OCI-LY7 (cell line): ENCODE results near the gene CCL13. TPM values are rescaled to one million over a fixed set of nuclear protein-coding genes. Genes with fewer than 3 reads are reported as not detected.

Source experiments
- BruUV-seq: library from RNA; stranded (reverse); fragments of 400-500 nt; replicated peaks from 2 replicates; lab custom pipeline; 2021; lab: Mats Ljungman, UMichigan
- CTCF ChIA-PET: fragments of 300-600 bp; sonication (Branson Sonifier 250); formaldehyde crosslinking; loops from one replicate; lab custom pipeline; 2022; ENCODE audit warnings: antibody characterized with exemption; ENCODE audit not compliant: unreplicated experiment; lab: Charles Lee
- POLR2A ChIA-PET: fragments of 300-600 bp; sonication (Branson Sonifier 250); formaldehyde crosslinking; loops from one replicate; lab custom pipeline; 2022; ENCODE audit warnings: antibody characterized with exemption; lab: Charles Lee
- DNase-seq: peaks from one replicate; pipeline ENCODE4 v3.0.0-alpha.2; 2015; ENCODE audit warnings: low spot score
- H2AFZ ChIP-seq: fragments of 200-600 bp; sonication (generic), shearing (Covaris generic); 2 replicates; pipeline ENCODE4 v1.6.1; 2014; ENCODE audit warnings: mild to moderate bottlenecking, antibody characterized with exemption, low read length, moderate library complexity
- H3K27ac ChIP-seq: fragments of 200-600 bp; sonication (generic); 2 replicates; pipeline ENCODE4 v1.5.1; 2014; ENCODE audit warnings: mixed run types, low read depth, mild to moderate bottlenecking, moderate library complexity, low read length, inconsistent platforms; ENCODE audit not compliant: poor library complexity, severe bottlenecking
- H3K36me3 ChIP-seq: fragments of 200-600 bp; sonication (generic); 2 replicates; pipeline ENCODE4 v1.6.1; 2014; ENCODE audit warnings: mild to moderate bottlenecking, antibody characterized with exemption, low read length, moderate library complexity, mixed read lengths; ENCODE audit not compliant: insufficient read depth
- H3K4me1 ChIP-seq: fragments of 200-600 bp; sonication (generic); 2 replicates; pipeline ENCODE4 v1.5.1; 2014; ENCODE audit warnings: mild to moderate bottlenecking, low read length; ENCODE audit not compliant: insufficient read depth, poor library complexity, severe bottlenecking
- H3K4me2 ChIP-seq: fragments of 200-600 bp; sonication (generic); 2 replicates; pipeline ENCODE4 v1.6.1; 2014; ENCODE audit warnings: mild to moderate bottlenecking, low read length
- H3K4me3 ChIP-seq: fragments of 200-600 bp; sonication (generic); 2 replicates; pipeline ENCODE4 v1.5.1; 2014; ENCODE audit warnings: mild to moderate bottlenecking, low read depth, low read length; ENCODE audit not compliant: poor library complexity, severe bottlenecking
- H3K79me2 ChIP-seq: fragments of 200-600 bp; sonication (generic); 2 replicates; pipeline ENCODE4 v1.6.1; 2016; ENCODE audit warnings: low read depth, mild to moderate bottlenecking, low read length, moderate library complexity, mixed read lengths; ENCODE audit not compliant: insufficient read depth
- H3K9me2 ChIP-seq: fragments of 200-600 bp; sonication (generic); 2 replicates; pipeline ENCODE4 v1.6.1; 2016; ENCODE audit warnings: mild to moderate bottlenecking, low read length, mixed read lengths; ENCODE audit not compliant: insufficient read depth
- H3K9me3 ChIP-seq: fragments of 200-600 bp; sonication (generic); 2 replicates; pipeline ENCODE4 v1.6.1; 2014; ENCODE audit warnings: mild to moderate bottlenecking, mixed run types, low read length, mixed read lengths
- H4K20me1 ChIP-seq: fragments of 200-600 bp; sonication (generic); 2 replicates; pipeline ENCODE4 v1.6.1; 2014; ENCODE audit warnings: mild to moderate bottlenecking, antibody characterized with exemption, low read length, moderate library complexity, mixed read lengths; ENCODE audit not compliant: insufficient read depth
- EZH2phosphoT487 ChIP-seq: fragments of 200-600 bp; sonication (generic); IDR thresholded peaks from 2 replicates; pipeline ENCODE4 v1.6.1; 2018; ENCODE audit warnings: low read depth, borderline replicate concordance, mild to moderate bottlenecking, mixed run types, antibody characterized with exemption, low read length, moderate library complexity, mixed read lengths
- intact Hi-C: fragments of 100-400 bp; cut with micrococcal nuclease; formaldehyde crosslinking; loops from one replicate; pipeline ENCODE4 v1.10.0; 2022; ENCODE audit not compliant: unreplicated experiment
- total RNA-seq, 2 experiments: library from RNA; depleted of rRNA in 1 of 2; stranded (reverse); fragments of >200 nt in 1 of 2; shearing (Covaris generic) in 1 of 2; gene quantifications; 2 replicates each; pipeline ENCODE4 v1.2.3, GENCODE V29; 2014 to 2022
- TF ChIP-seq, protein P1 (sequence below): fragments of 200-600 bp; sonication (generic); conservative IDR thresholded peaks from 2 replicates; pipeline ENCODE4 v1.5.1; 2014; ENCODE audit warnings: mild to moderate bottlenecking, antibody characterized with exemption, low read length, moderate library complexity, mixed read lengths

CCL13 gene
- total RNA-seq, 2 experiments from 2014 or later = not detected

DNA sequence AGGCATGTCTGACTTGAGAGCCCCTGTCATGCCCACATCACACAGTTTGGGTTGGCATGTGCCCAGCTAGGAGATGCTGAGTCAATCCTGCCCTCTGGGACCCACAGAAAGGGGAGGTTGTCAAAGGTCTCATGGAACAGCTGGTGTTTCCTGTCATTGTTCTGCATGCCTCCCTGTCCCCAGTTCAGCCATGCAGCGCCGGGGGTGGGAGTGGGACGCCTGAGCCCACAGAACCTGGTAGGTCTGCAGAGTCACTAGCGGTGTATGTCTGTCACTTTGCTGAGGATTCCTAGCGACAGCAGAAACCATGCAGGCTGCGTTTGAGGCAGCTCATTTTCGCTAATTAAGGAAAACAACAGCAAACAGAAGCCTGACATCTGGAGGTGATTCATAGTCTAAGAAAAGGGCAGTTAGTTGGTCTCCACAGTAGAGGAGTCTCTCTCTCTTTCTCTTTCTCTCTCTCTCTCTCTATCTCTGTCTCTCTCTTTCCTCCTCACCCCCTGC is 26.4 kb downstream of the CCL13 start:
- POLR2A ChIA-PET = interaction anchor here (0.6 to 3.2 kb wide), 5 partner anchors 10 to 18 kb away, joined by 3 to 16 read pairs (median 4); no protein-coding TSS in a partner anchor

DNA sequence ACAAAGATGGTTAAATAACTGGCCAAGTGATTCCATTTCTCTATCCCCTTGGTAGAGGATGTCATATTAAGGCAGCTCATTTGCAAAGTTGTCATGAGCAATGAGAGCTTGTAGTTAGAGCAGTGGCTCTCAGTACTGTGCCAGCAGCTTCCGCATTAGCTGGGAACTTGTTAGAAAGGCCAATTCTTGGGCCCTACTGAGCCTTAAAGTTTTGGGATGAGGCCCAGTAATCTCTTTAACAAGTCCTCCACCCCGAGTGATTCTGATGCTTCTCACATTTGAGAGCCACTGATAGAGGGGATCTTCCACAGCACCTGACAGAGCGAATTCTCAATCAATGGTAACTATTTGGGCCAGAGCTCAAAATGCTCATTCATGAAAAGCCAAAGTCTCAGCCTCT is 26.9 kb downstream of the CCL13 start:
- DNase-seq = no peak
- Histone ChIP-seq H4K20me1 (no peaks in the 10 kb centered on the region), H3K79me2 (no peaks in the 10 kb centered on the region), H3K27ac (peak overlapping the region; percentile 51), H3K36me3 (no peaks in the 10 kb centered on the region), H3K4me3 (peak overlapping the region; percentile 25), H3K4me2 (peak overlapping the region; percentile 61), H3K9me3 (no peaks in the 10 kb centered on the region), H2AFZ (peak overlapping the region; percentile 77; the same call in 1 of the 2 replicates), H3K4me1 (peaks cover 67% of the 10 kb centered on the region), H3K9me2 (no peaks in the 10 kb centered on the region)
- intact Hi-C loops = no loop called here
- CTCF ChIA-PET = interaction anchor here (1.2 to 2.0 kb wide), 3 partner anchors 8 to 12 kb away, joined by 3 to 8 read pairs (median 4); no protein-coding TSS in a partner anchor
- POLR2A ChIA-PET = interaction anchor here (2.8 to 3.2 kb wide), 2 partner anchors 10 to 11 kb away, joined by 9 to 16 read pairs; no protein-coding TSS in a partner anchor
- BruUV-seq = no TSS peak
- TF ChIP-seq EZH2phosphoT487 = no peak
- TF ChIP-seq, protein P1, sequence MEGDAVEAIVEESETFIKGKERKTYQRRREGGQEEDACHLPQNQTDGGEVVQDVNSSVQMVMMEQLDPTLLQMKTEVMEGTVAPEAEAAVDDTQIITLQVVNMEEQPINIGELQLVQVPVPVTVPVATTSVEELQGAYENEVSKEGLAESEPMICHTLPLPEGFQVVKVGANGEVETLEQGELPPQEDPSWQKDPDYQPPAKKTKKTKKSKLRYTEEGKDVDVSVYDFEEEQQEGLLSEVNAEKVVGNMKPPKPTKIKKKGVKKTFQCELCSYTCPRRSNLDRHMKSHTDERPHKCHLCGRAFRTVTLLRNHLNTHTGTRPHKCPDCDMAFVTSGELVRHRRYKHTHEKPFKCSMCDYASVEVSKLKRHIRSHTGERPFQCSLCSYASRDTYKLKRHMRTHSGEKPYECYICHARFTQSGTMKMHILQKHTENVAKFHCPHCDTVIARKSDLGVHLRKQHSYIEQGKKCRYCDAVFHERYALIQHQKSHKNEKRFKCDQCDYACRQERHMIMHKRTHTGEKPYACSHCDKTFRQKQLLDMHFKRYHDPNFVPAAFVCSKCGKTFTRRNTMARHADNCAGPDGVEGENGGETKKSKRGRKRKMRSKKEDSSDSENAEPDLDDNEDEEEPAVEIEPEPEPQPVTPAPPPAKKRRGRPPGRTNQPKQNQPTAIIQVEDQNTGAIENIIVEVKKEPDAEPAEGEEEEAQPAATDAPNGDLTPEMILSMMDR = no peak

More for the DNA sequence above, 26.4 kb downstream of the CCL13 start:
- peak overlapping the region; percentile 51 for H3K27ac ChIP-seq
- peak overlapping the region; percentile 77; the same call in 1 of the 2 replicates for H2AFZ ChIP-seq
- peak overlapping the region; percentile 25 for H3K4me3 ChIP-seq
- CTCF ChIA-PET = interaction anchor here (0.6 to 2.0 kb wide), 4 partner anchors 8 to 31 kb away, joined by 3 to 8 read pairs (median 4); no protein-coding TSS in a partner anchor
- BruUV-seq = no TSS peak
- no peaks in the 10 kb centered on the region for H4K20me1 ChIP-seq
- H3K79me2 ChIP-seq = no peaks in the 10 kb centered on the region
- peak overlapping the region; percentile 61 for H3K4me2 ChIP-seq
- no peaks in the 10 kb centered on the region for H3K9me3 ChIP-seq
- no peaks in the 10 kb centered on the region for H3K36me3 ChIP-seq
- H3K9me2 ChIP-seq = no peaks in the 10 kb centered on the region
- peaks cover 67% of the 10 kb centered on the region for H3K4me1 ChIP-seq
- TF ChIP-seq EZH2phosphoT487 = no peak
- TF ChIP-seq, protein P1 = peak; percentile 41; the same call in 1 of the 2 replicates
- DNase-seq = peak; percentile 63
- intact Hi-C loops = no loop called here

DNA sequence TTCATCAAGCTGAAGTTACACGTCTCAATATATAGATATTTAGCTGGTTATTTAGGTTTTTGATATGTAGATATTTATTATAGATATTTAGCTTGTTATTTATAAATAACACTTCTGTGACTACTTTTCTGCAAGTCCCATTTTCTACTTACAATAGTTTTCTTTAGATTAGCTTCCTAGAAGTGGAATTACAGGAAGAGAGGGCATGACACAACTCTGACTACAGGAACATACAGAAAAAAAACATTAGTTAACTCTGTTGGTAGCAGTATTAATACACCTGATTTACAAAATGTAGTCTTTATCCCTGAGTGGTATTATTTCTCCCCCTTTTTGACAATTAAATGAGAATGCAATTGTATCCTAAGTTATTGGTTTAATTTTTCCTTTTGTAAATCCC is 28.0 kb downstream of the CCL13 start:
- intact Hi-C loops = no loop called here

More for the DNA sequence above, 28.0 kb downstream of the CCL13 start:
- Histone ChIP-seq H3K9me3 (no peaks in the 10 kb centered on the region), H3K36me3 (no peaks in the 10 kb centered on the region), H3K4me1 (peaks cover 67% of the 10 kb centered on the region), H2AFZ (no peak overlapping the region), H3K79me2 (no peaks in the 10 kb centered on the region), H3K9me2 (no peaks in the 10 kb centered on the region), H4K20me1 (no peaks in the 10 kb centered on the region), H3K27ac (no peak overlapping the region), H3K4me3 (no peak overlapping the region), H3K4me2 (no peak overlapping the region)
- CTCF ChIA-PET = interaction anchor here (2.0 kb wide), 1 partner anchor 13 kb away, joined by 8 read pairs; no protein-coding TSS in a partner anchor
- POLR2A ChIA-PET = interaction anchor here (0.6 to 3.2 kb wide), 5 partner anchors 8 to 61 kb away, joined by 3 to 16 read pairs (median 3); no protein-coding TSS in a partner anchor
- BruUV-seq = no TSS peak
- no peak for TF ChIP-seq EZH2phosphoT487
- TF ChIP-seq, protein P1 = no peak
- DNase-seq = no peak
